Amniotic stem cell (primary cell): ENCODE results near the gene UBA52.
"Not testable (repeated sequence)": the region's sequence is repeated elsewhere in the genome, so short reads cannot be mapped to it uniquely, and the experiment has no call there.

ENCODE experiments used
- DNase-seq: peaks from one replicate; lab custom pipeline; 2025; lab: John Stamatoyannopoulos, UW

UBA52 gene

GRCh38 chr19:18571564-18572344 is at the start of gene UBA52:
UBA52 (plus strand) TSS chr19:18571857; CDS start chr19:18573301, 1,444 bp downstream.
- DNase-seq: peak; percentile 97

- DNase-seq: peak; percentile 100
Observed at GRCh38 chr19:18522124-18522861, 49.4 kb upstream of the UBA52 start.

GRCh38 chr19:18522862-18523440 is 48.7 kb upstream of the UBA52 start:
- not testable (repeated sequence) for DNase-seq

GRCh38 chr19:18523841-18524240 is 47.8 kb upstream of the UBA52 start:
- DNase-seq: no peak

- DNase-seq: no peak
Observed at GRCh38 chr19:18526316-18526715, 45.3 kb upstream of the UBA52 start.

GRCh38 chr19:18529782-18530181 is 41.9 kb upstream of the UBA52 start:
- DNase-seq: no peak

GRCh38 chr19:18531485-18531884 is 40.2 kb upstream of the UBA52 start:
- no peak for DNase-seq

- DNase-seq: no peak
Observed at GRCh38 chr19:18532168-18532890, 39.3 kb upstream of the UBA52 start.

GRCh38 chr19:18533058-18533457 is 38.6 kb upstream of the UBA52 start:
- DNase-seq: no peak

GRCh38 chr19:18536475-18536874 is 35.2 kb upstream of the UBA52 start:
- no peak for DNase-seq

- no peak for DNase-seq
Observed at GRCh38 chr19:18537431-18537830, 34.2 kb upstream of the UBA52 start.

GRCh38 chr19:18538115-18538514 is 33.5 kb upstream of the UBA52 start:
- no peak for DNase-seq

GRCh38 chr19:18539372-18539771 is 32.3 kb upstream of the UBA52 start:
- DNase-seq: no peak

GRCh38 chr19:18540200-18540599 is 31.5 kb upstream of the UBA52 start:
- DNase-seq: not testable (repeated sequence)

GRCh38 chr19:18541258-18541991 is 30.2 kb upstream of the UBA52 start:
- DNase-seq: no peak

GRCh38 chr19:18541992-18542940 is 29.4 kb upstream of the UBA52 start:
- no peak for DNase-seq

GRCh38 chr19:18542941-18543813 is 28.5 kb upstream of the UBA52 start, which contains the start of gene FKBP8:
FKBP8 (minus strand) TSS chr19:18543573; CDS start chr19:18541970, 1,603 bp downstream.
- DNase-seq: peak; percentile 75

- DNase-seq: no peak
Observed at GRCh38 chr19:18543814-18544475, 27.7 kb upstream of the UBA52 start.

- no peak for DNase-seq
Observed at GRCh38 chr19:18551631-18552030, 20.0 kb upstream of the UBA52 start.
